Hepatocyte (in vitro differentiated cells): ENCODE data around the gene SEC23IP.

Experiments used
- EZH2phosphoT487 ChIP-seq: fragments of 200-600 bp; sonication (generic); IDR thresholded peaks from one replicate; pipeline ENCODE4 v1.6.1; 2018; ENCODE audit warnings: antibody characterized with exemption, mild to moderate bottlenecking, low read depth, moderate library complexity; ENCODE audit not compliant: unreplicated experiment, severe bottlenecking
- TF ChIP-seq, protein P1 (sequence below): fragments of 200-600 bp; sonication (generic); IDR thresholded peaks from 2 replicates; pipeline ENCODE4 v1.5.1; 2016; ENCODE audit warnings: antibody characterized with exemption, mild to moderate bottlenecking; ENCODE audit not compliant: poor library complexity

DNA sequence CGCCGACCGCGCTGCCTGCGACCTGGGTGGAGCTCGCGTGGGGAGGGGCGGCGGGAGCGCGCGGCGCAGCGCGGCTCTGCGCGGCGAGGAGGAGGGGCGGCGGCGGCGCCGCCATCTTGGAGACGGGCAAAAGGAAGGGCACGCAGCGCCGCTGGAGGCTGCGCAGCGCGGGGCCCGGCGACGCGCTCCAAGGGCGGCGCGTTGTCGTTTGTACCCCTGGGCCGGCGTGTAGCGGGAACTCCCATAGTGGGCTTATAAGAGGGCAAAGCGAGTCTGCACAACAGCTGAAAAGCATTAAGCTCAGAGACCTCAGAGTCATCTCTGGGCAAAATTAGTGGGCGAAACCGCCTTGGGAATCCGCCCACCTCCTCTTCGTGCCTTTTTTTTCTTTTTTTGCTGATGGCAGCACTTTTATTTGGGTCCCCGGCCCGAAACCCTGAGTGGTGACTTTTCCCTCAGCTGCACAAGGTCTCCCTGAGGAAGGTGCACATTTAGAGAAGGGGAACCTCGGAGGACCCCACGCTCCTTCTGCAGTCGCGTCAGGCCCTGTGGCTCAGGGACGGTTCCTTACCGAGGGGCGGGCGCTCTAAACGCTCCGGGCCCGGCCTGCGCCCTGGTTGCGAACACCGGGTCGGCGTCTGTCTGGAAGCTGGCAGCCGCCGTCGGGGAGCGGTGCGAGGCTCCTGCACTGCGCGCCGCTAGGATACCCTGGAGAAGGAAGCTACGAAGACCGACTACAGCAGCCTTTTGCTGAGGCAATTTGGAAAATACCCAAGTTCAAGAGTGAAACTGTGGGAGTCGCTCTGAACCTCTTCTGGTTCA lies 19.5 kb upstream of the SEC23IP start:
- no peak for TF ChIP-seq EZH2phosphoT487
- TF ChIP-seq, protein P1, sequence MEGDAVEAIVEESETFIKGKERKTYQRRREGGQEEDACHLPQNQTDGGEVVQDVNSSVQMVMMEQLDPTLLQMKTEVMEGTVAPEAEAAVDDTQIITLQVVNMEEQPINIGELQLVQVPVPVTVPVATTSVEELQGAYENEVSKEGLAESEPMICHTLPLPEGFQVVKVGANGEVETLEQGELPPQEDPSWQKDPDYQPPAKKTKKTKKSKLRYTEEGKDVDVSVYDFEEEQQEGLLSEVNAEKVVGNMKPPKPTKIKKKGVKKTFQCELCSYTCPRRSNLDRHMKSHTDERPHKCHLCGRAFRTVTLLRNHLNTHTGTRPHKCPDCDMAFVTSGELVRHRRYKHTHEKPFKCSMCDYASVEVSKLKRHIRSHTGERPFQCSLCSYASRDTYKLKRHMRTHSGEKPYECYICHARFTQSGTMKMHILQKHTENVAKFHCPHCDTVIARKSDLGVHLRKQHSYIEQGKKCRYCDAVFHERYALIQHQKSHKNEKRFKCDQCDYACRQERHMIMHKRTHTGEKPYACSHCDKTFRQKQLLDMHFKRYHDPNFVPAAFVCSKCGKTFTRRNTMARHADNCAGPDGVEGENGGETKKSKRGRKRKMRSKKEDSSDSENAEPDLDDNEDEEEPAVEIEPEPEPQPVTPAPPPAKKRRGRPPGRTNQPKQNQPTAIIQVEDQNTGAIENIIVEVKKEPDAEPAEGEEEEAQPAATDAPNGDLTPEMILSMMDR: no peak
